HG02623 (cell line): ENCODE data around the gene HBS1L.

Source experiments
- ATAC-seq: cut with Tn5 transposase; IDR thresholded peaks from one replicate; pipeline ENCODE4 v1.9.1; 2021; ENCODE audit warnings: moderate library complexity; ENCODE audit not compliant: unreplicated experiment

The HBS1L gene

GRCh38 chr6:135054569-135055498 is at the start of gene HBS1L:
TSS of gene HBS1L (minus strand) at chr6:135054822. CDS start at chr6:135054691, 131 bp downstream.
- peak; percentile 97 for ATAC-seq

DNA sequence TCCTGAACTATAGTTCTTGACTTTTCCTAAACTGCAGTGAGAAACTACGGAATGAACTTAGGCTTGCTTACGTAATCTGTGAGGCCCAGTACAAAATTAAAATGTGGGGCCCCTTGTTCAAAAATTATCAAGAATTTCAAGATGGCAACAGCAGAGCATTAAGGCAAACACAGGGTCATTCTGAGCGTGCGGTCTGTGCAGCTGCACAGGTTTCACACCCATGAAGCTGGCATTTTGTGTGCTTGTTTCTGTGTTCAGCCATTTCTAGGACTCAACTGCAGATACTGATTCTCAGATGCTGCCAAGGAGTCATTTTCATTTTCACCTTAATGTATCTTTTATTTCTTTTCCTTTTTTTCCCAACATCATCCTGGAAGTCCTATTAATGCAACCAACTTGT is 49.6 kb upstream of the HBS1L start:
- ATAC-seq: no peak

GRCh38 chr6:135102191-135102590 is 47.6 kb upstream of the HBS1L start:
- ATAC-seq: no peak

DNA sequence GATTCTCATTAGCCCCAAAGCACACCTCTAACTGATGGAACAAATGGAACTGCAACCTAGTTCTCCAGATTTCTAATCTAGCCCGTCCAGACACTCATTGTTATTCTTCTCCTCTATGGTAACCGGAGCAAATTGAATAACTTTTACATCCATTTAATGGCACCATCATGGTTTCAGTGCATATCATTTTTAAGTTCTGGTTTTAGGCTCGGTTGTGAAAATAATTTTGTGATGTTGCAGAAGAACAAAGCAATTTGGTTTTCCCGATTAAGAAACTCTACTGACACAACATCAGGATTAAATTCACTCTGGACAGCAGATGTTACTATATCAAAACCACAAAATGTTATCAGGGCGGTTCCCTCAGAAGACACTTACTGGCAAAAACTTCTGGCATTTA is 42.5 kb upstream of the HBS1L start:
- ATAC-seq: no peak

- no peak for ATAC-seq
Observed at GRCh38 chr6:135096403-135097130, 41.9 kb upstream of the HBS1L start.

DNA sequence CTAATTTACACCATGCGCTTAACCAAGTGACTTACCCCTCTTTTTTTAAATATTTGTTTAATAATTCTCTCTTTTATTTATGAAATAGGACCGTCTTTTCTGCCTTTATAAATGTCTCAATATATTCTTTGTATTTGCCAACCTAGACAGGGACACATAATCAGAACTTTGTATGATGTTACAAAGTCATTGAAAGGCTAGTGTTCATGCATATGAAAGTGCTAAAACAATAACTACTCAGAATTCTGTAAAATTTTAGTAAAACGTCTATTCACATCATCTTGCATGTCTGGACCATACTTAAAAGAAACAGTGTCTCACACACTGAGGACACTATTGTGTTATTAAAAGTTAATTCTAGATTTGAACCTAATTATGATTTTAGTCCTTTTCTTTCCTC is 41.1 kb upstream of the HBS1L start:
- ATAC-seq: no peak

GRCh38 chr6:135094403-135094821 is 39.8 kb upstream of the HBS1L start:
- ATAC-seq: peak; percentile 49

DNA sequence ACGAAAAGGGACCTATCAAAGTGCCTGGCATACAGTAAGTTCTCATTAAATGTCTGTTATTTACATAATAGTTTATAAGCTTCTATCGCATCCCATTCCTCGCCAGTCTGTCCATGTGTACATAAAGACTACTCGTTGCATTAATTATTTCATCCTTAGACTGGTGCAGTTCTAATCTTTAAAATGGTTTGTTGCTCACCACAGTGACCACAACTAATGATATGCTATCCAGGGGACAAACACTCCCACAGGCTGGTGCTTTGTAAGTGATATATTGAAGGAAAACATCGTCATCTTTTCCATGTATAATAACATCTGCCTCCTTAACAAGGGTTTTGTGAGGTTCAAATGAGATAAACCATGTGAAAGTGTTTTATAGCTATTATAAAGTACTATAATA is 39.0 kb upstream of the HBS1L start:
- ATAC-seq: no peak

GRCh38 chr6:135092724-135093123 is 38.1 kb upstream of the HBS1L start:
- ATAC-seq: no peak

DNA sequence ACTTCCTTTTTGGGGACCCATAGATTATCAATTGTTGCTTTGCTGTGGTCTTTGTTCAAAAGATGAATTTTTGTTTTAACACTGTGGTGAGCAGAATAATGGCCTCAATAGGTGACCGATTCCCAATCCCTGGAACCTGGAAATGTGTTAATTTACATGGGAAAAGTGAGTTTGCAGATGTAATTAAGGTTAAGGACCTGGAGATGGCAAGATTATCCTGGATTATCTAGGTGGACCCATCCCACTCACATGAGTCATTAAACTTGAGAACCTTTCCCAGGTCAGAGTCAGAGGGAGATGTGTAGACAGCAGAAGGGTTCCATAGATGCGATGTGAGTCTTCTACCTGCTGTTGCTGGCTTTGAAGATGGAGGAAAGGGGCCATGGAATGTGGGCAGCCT is 36.2 kb upstream of the HBS1L start:
- no peak for ATAC-seq

DNA sequence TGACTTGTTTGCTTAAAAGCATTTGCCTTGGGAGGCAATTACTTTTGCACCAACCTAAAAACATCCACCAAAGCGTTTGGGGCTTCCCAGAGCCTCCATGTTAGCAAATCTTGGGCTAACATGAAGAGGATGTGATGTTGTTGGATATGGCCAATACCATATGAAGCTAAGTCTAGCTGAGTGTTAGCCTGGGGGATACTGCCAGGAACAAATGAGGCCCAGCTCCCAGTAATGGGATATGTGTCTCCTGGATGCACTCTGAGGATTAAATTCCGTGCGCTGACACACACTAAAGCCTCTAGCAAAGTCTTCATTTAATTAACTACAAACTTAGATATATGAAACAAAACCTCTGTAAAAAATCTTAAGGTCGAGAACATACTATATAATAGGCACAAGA is 35.3 kb upstream of the HBS1L start:
- ATAC-seq: no peak

- ATAC-seq: peak; percentile 71
Observed at GRCh38 chr6:135088818-135089809, 34.5 kb upstream of the HBS1L start.

DNA sequence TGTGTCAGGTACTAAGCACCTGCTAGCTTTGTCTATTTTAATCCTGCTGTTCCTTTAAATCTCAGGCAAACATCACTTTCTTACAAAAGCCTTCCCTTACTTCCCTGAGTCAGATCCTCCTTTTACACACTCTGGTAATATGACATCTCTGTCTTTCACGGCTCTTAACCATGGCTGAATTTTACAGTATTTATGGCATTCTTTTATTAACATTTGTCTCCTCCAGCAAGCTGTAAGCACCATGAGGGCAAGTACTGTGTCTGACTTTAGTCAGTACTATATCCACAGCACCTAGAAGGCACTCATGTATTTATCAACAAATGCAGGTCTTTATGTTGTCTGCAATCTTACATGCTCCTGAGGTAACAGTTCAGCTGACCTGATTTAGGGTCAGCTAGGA is 33.7 kb upstream of the HBS1L start:
- ATAC-seq: no peak

DNA sequence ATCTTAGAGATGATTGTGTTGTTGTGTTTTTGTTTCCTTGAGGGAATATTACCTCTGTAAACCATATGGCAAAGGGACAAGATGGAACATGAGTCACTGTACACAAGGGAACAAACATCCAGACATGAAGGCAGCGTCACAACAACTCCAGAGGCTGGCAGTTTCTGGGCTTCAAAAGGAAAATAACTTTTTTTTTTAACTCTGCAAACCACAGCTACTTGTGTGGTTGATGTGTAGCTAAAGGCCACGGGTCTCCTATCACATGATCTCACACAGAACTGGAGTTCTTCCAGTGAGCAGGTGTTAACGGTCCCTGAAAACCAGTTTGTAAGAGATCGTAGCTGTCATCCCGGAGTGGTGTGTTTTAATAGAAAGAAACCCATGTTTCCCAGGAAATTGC is 33.2 kb upstream of the HBS1L start:
- ATAC-seq: peak; percentile 28

DNA sequence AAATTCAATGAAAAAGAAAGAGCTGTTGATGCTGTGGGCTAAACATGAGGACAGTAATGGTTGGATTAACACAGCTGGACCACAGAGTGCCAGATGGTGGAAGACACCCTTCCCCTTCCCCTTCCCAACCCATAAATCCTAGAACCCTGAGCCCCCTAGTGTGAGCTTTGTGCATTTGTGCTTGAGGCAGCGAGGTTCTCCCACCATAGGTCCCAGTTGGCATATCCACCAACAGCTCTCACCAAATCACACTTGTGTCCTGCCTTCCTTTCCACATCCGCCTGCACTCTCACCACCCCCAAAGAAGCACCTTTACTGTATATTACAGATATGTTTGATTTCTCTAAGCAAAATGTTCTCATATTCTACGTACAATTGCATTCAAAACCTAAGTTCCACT is 32.8 kb upstream of the HBS1L start:
- no peak for ATAC-seq

DNA sequence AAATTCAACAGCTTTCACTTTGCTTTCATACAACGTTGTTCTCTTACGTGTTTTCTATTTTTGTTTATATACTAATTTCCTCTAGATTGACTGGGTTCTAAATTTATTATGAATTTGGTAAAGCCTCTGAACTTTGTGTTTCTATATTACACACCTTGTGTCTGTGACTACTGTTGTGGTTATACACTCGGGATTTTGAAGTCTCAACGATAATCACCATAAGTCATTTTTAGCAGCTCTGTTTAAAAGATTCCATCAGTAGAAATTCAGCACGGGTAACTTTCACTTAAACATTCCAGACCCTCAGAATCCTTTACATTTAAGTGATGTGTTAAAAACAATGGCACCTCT is 31.8 kb upstream of the HBS1L start:
- no peak for ATAC-seq

- ATAC-seq: no peak
Observed at GRCh38 chr6:135085700-135086413, 31.2 kb upstream of the HBS1L start.

GRCh38 chr6:135084916-135085269 is 30.3 kb upstream of the HBS1L start:
- ATAC-seq: no peak

DNA sequence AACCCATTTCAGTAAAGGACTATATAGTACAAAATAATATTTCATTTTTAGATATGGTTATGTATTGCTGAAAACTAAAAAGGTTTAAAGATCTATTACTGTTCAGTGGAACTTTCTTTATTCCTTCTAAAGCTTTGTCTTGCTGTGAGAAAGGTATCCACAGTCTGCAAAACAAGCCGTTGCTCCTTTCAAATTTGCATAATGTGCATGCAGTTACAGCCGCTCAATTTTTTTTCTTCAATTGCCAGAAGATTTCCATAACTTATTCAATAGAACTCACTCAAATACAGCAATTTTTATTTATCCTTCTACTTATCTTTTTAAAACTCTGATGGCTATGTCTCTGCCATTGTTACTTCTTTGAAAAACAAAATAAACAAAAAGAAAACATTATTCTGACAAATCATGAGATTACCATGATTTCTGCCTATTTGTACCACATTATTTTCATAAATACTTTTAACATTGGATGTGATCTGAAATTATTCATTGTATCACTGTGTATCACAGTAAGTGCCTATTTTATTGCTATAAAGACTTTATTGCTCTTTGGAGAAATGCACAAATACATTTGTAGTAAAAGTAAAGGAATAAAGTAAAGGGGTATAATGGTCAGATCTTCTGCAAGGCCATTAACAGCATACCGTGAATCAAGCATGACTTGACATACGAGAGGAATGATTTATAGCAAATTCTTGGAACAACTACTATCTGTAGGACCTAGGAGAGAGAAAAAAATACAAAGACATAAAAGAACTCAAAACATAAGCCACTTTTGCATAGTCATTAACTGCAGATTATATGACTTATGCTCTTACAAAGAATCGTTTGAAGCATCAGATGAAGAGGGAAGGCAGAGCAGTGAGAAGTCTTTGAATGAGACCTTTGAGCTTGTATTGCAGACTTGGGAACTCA is 29.6 kb upstream of the HBS1L start:
- no peak for ATAC-seq
